ENCODE results near the gene RMDN2.

- TF ChIP-seq POLR2A (IDR thresholded peaks at IDR 0.05) = no peak
- TF ChIP-seq CTCF (IDR thresholded peaks at IDR 0.05) = no peak
- no peak for TF ChIP-seq EP300 (IDR thresholded peaks at IDR 0.05)
Observed at GRCh38 chr2:37894601-37895000, 30.5 kb upstream of the RMDN2 start.

Data from tibial nerve (tissue), 4 donors.